ENCODE measurements around the gene UGT1A9. TPM values are rescaled to one million over a fixed set of nuclear protein-coding genes. Genes with fewer than 3 reads are reported as not detected.

UGT1A9 gene
- total RNA-seq, 1 donor from 2014 or later, result not detected

DNA sequence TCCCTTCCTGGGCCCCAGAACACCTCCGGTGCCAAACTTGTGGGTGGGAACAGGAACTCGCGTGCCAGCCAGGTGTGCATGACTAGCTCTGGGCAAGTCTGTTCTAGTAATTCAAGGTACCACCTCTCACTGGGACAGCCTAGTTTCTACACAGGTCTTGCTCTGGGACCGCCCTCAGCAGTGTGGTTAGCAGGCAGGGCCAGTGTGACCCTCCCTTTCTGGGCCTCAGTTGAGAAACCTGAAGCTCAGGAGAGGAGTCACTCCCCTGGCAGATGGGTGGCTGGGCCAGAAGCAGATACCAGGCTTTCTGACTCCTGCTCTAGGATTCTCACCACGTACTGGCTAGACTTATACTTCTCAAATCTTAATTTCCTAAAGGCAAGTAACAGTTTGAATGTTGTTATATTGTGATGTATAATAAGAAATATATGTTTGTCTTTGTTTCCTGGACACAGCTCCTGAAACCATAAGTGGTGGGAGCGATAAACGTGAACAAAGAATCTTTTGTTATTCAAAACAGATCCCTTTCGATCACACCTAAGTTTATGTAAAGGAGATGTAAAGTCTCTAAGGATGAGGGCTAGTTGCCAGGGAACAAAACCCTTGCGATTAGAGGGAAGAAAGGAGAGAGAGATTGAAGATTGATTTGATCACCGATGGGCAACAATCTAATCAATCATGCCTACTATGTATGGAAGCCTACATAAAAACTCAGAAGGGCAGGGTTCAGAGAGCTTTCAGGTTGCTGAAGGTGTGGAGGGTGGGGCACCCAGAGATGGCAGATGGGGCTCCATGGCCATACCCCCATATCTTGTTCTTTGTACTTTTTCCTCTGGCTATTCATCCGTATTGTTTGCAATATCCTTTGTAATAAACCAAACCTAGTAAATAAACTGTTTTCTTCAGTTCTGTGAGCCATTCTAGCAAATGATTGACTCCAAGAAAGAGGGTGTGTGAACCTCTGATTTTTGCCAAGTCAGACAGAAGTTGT is 20.0 kb downstream of the UGT1A9 start:
- no peaks in the 10 kb centered on the region for H3K9me3 ChIP-seq
- TF ChIP-seq, protein P1, sequence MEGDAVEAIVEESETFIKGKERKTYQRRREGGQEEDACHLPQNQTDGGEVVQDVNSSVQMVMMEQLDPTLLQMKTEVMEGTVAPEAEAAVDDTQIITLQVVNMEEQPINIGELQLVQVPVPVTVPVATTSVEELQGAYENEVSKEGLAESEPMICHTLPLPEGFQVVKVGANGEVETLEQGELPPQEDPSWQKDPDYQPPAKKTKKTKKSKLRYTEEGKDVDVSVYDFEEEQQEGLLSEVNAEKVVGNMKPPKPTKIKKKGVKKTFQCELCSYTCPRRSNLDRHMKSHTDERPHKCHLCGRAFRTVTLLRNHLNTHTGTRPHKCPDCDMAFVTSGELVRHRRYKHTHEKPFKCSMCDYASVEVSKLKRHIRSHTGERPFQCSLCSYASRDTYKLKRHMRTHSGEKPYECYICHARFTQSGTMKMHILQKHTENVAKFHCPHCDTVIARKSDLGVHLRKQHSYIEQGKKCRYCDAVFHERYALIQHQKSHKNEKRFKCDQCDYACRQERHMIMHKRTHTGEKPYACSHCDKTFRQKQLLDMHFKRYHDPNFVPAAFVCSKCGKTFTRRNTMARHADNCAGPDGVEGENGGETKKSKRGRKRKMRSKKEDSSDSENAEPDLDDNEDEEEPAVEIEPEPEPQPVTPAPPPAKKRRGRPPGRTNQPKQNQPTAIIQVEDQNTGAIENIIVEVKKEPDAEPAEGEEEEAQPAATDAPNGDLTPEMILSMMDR (IDR thresholded peaks at IDR 0.05), result no peak
- H3K4me3 ChIP-seq, result no peak overlapping the region
- no peaks in the 10 kb centered on the region for H3K36me3 ChIP-seq
- no peak overlapping the region for H3K27ac ChIP-seq
- intact Hi-C loops (cut with DNase I), result no loop called here
- no peak for DNase-seq (ENCODE audit: low spot score in 2 of 2)
- no peaks in the 10 kb centered on the region for H3K4me1 ChIP-seq
- no peaks in the 10 kb centered on the region for H3K27me3 ChIP-seq

DNA sequence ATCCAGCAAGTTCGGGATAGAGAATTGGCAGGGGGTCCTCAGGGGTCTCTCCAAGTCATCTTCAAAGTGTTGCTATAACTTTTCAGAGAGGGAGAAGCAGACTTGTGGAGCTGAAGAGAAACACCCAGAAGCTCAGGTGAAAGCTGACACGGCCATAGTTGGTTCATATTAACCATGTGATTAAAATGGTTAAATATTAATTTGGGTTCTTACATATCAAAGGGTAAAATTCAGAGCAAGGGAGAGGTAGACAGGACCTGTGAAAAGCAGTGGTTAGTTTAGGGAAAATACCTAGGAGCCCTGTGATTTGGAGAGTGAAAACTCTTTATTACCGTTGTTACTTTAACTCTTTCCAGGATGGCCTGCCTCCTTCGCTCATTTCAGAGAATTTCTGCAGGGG is 20.9 kb downstream of the UGT1A9 start, which contains the start of gene UGT1A6:
UGT1A6 (plus strand) TSS at position 243 of the 400 bp plus-strand sequence; CDS start at position 358, 115 bp downstream.
- DNase-seq (ENCODE audit: low spot score in 2 of 2), result no peak
- Histone ChIP-seq H3K27ac (no peak within 1 kb of the TSS), H3K4me3 (no peak within 1 kb of the TSS), H3K27me3 (no peaks in the 10 kb centered on the region), H3K9me3 (no peaks in the 10 kb centered on the region), H3K36me3 (no peaks in the 10 kb centered on the region), H3K4me1 (no peaks in the 10 kb centered on the region)
- TF ChIP-seq, protein P1 (IDR thresholded peaks at IDR 0.05), result no peak
- intact Hi-C loops (cut with DNase I), result no loop called here

DNA sequence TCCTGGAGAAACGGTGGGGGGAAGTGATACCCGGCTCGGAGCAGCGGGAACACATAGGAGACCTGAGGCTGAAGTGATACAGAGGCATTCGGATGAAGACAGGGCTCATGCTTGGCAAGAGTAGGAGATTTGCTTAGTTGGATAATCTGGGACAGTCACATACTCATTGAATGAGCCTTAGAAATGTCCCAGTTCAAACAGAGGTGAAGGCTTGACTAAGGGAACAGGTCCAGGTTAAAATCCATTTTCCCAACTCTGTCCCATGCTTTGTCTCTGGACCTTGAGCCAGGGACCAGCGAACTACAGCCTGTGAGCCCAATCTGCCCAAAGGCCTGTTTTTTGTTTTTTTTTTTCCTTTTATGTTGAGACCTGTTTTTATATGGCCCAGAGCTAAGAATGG is 22.3 kb downstream of the UGT1A9 start:
- no peaks in the 10 kb centered on the region for H3K4me1 ChIP-seq
- TF ChIP-seq, protein P1 (IDR thresholded peaks at IDR 0.05), result no peak
- H3K27me3 ChIP-seq, result no peaks in the 10 kb centered on the region
- no peaks in the 10 kb centered on the region for H3K9me3 ChIP-seq
- intact Hi-C loops (cut with DNase I), result no loop called here
- H3K36me3 ChIP-seq, result no peaks in the 10 kb centered on the region
- no peak overlapping the region for H3K4me3 ChIP-seq
- DNase-seq (ENCODE audit: low spot score in 2 of 2), result no peak
- H3K27ac ChIP-seq, result no peak overlapping the region

DNA sequence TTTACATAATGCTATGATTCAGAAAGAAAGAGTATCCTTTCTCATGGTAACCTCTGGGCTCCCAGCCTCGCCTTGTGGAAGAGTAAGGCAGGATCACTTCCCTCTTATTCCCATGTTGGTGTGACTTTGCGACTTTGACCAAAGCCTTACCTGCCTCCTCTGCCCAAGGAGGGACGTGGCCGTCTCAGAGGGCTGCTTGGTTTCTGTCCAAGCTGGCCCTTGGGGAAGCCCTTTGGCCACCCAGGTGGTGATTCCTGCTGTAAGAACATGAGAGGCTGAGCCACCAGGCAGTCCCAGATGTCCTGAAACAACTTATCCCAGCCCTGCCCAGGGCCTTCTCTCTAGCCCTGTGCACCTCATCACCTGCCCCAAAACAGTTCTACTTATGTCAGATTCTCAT is 27.0 kb downstream of the UGT1A9 start:
- Histone ChIP-seq H3K36me3 (no peaks in the 10 kb centered on the region), H3K4me1 (peaks cover 0 to 3% of the 10 kb centered on the region in 2 donors), H3K4me3 (no peak overlapping the region), H3K9me3 (no peaks in the 10 kb centered on the region), H3K27me3 (no peaks in the 10 kb centered on the region), H3K27ac (no peak overlapping the region)
- TF ChIP-seq, protein P1 (IDR thresholded peaks at IDR 0.05), result no peak
- no peak for DNase-seq (ENCODE audit: low spot score in 2 of 2)
- intact Hi-C loops (cut with DNase I), result no loop called here

DNA sequence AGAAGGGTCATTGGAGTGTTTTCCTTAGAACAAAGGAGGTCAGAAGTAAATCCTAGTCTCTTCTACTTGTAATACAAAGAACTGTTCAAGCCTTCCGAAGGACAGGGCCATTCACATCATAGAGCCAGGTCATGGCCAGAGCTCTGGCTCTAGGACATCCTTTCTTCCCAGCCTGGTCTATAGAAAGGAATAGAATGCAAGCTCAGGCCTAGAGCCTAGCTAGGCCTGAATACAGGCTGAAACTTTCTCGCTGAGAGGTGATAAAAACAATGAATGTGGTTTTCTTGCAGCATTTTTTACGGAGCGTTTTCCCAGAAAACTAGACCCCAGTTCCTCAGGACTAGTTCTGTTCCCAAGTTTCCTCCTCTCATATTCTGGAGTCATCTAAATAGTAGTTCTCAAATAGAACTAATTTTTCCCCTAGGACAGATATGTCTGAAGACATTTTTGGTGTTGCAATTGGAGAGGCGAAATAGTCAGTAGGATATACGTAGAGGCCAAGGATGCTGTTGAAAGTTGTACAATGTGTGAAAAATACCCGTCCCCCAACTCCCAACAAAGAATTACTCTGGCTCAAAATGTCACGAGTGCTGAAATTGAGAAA is 27.8 kb downstream of the UGT1A9 start:
- Histone ChIP-seq H3K27me3 (no peaks in the 10 kb centered on the region), H3K27ac (no peak overlapping the region), H3K4me3 (no peak overlapping the region), H3K36me3 (no peaks in the 10 kb centered on the region), H3K9me3 (no peaks in the 10 kb centered on the region), H3K4me1 (peaks cover 0 to 3% of the 10 kb centered on the region in 2 donors)
- intact Hi-C loops (cut with DNase I), result no loop called here
- DNase-seq (ENCODE audit: low spot score in 2 of 2), result no peak
- TF ChIP-seq, protein P1 (IDR thresholded peaks at IDR 0.05), result no peak
